Measurements from ENCODE around the gene COL4A1. TPM values are rescaled to one million over a fixed set of nuclear protein-coding genes. Genes with fewer than 3 reads are reported as not detected.
A peak's percentile ranks its signal among the peaks of the same experiment; 100 is the strongest.

The COL4A1 gene
- total and polyA plus RNA-seq, 2 of the 13 experiments (the other 11 are each of a cell fraction or from before 2014, with no cell fraction given): not detected

GRCh38 chr13:110221406-110222117, 85.4 kb downstream of the COL4A1 start:
- H3K79me2 ChIP-seq (ENCODE audit: insufficient read depth, low read length): no peaks in the 10 kb centered on the region
- in situ Hi-C loops (cut with HindIII; ENCODE audit: extremely low pct_ligation_motif_present, low pct_unique_long_range_greater_than_20kb): loop anchor here (5.0 to 25.0 kb wide), 2 partner anchors 191 to 591 kb away; no protein-coding TSS in a partner anchor
- POLR2A ChIA-PET: no interaction called here

More at GRCh38 chr13:110221406-110222117, 85.4 kb downstream of the COL4A1 start:
- no peak for TF ChIP-seq PLRG1 (conservative IDR thresholded peaks at IDR 0.05)
- TF ChIP-seq, protein P1, sequence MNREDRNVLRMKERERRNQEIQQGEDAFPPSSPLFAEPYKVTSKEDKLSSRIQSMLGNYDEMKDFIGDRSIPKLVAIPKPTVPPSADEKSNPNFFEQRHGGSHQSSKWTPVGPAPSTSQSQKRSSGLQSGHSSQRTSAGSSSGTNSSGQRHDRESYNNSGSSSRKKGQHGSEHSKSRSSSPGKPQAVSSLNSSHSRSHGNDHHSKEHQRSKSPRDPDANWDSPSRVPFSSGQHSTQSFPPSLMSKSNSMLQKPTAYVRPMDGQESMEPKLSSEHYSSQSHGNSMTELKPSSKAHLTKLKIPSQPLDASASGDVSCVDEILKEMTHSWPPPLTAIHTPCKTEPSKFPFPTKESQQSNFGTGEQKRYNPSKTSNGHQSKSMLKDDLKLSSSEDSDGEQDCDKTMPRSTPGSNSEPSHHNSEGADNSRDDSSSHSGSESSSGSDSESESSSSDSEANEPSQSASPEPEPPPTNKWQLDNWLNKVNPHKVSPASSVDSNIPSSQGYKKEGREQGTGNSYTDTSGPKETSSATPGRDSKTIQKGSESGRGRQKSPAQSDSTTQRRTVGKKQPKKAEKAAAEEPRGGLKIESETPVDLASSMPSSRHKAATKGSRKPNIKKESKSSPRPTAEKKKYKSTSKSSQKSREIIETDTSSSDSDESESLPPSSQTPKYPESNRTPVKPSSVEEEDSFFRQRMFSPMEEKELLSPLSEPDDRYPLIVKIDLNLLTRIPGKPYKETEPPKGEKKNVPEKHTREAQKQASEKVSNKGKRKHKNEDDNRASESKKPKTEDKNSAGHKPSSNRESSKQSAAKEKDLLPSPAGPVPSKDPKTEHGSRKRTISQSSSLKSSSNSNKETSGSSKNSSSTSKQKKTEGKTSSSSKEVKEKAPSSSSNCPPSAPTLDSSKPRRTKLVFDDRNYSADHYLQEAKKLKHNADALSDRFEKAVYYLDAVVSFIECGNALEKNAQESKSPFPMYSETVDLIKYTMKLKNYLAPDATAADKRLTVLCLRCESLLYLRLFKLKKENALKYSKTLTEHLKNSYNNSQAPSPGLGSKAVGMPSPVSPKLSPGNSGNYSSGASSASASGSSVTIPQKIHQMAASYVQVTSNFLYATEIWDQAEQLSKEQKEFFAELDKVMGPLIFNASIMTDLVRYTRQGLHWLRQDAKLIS (CRISPR knock-in tag; IDR thresholded peaks at IDR 0.05): no peak
- TF ChIP-seq TEAD2 (CRISPR knock-in tag; IDR thresholded peaks at IDR 0.05): 0 out of 2 replicates have a peak, but pooled peaks have one; percentile 28
- Histone ChIP-seq H3K27ac (ENCODE audit: extremely low read length, insufficient read depth, low read length) (no peak overlapping the region), H3K36me3 (replicated peaks in 1 of 2; ENCODE audit: control insufficient read depth in 1 of 2, insufficient read depth in 2 of 2, low read length in 2 of 2) (no peaks in the 10 kb centered on the region), H2AFZ (ENCODE audit: low read length) (no peak overlapping the region), H3K4me3 (replicated peaks in 1 of 3; ENCODE audit: insufficient read depth in 1 of 3, low read depth in 2 of 3, low read length in 3 of 3) (no peak overlapping the region; a peak in 1 of 6 replicates), H4K20me1 (ENCODE audit: insufficient read depth, low read length) (no peaks in the 10 kb centered on the region), H3K4me1 (ENCODE audit: insufficient read depth, low read length) (no peaks in the 10 kb centered on the region), H3K9ac (ENCODE audit: insufficient read depth, low read depth, low read length) (no peak overlapping the region), H3K9me3 (ENCODE audit: low read length) (no peaks in the 10 kb centered on the region), H3K4me2 (ENCODE audit: low read depth, low read length) (peak overlapping the region; percentile 33; the same call in 1 of the 2 replicates), H3K27me3 (ENCODE audit: control insufficient read depth in 1 of 2, insufficient read depth in 2 of 2, low read length in 2 of 2) (peaks cover 0 to 16% of the 10 kb centered on the region in 2 experiments; a peak in 1 of 5 replicates)
- intact Hi-C loops (cut with micrococcal nuclease; ENCODE audit: unreplicated experiment): loop anchor here (1.0 kb wide), 2 partner anchors 191 to 223 kb away; no protein-coding TSS in a partner anchor
- no TSS peak for BruUV-seq (replicated peaks)
- ATAC-seq (peak; percentile 43), FAIRE-seq (no peak), DNase-seq (ENCODE audit: low spot score) (no peak)
- CTCF ChIA-PET (ENCODE audit: low intra/inter-chr PET ratio, low total read pairs): interaction anchor here (1.1 to 3.4 kb wide), 2 partner anchors 191 to 598 kb away, joined by 3 to 32 read pairs; no protein-coding TSS in a partner anchor
- WGBS (ENCODE audit: low lambda C conversion rate): 27% methylated on average over 18 of the region's 18 CpGs
